ENCODE results near the gene PRR19. TPM values are rescaled to one million over a fixed set of nuclear protein-coding genes. Genes with fewer than 3 reads are reported as not detected.
A peak's percentile ranks its signal among the peaks of the same experiment; 100 is the strongest.
"Not testable (repeated sequence)": the region's sequence is repeated elsewhere in the genome, so short reads cannot be mapped to it uniquely, and the experiment has no call there.

Gene PRR19
- total RNA-seq, 2 experiments from 2014 or later: 0.16 TPM; not detected in 1

- Mint-ChIP-seq H3K9me3 (no peaks in the 10 kb centered on the region), H3K27me3 (no peaks in the 10 kb centered on the region), H3K27ac (peak within 1 kb of the TSS; percentile 85), H3K4me3 (peak within 1 kb of the TSS; percentile 93), H3K36me3 (ENCODE audit: low read depth) (peaks cover 13% of the 10 kb centered on the region), H3K4me1 (ENCODE audit: low read depth) (peaks cover 29% of the 10 kb centered on the region)
- Histone ChIP-seq H3K4me3 (ENCODE audit: low read length) (peak within 1 kb of the TSS; percentile 100), H3K36me3 (ENCODE audit: insufficient read depth, low read length) (peaks cover 3% of the 10 kb centered on the region), H3K27me3 (ENCODE audit: control insufficient read depth in 1 of 2, insufficient read depth in 2 of 2, low read length in 2 of 2) (no peaks in the 10 kb centered on the region), H3K9me3 (ENCODE audit: control insufficient read depth in 1 of 2, insufficient read depth in 1 of 2, low read length in 2 of 2) (no peaks in the 10 kb centered on the region), H3K4me1 (ENCODE audit: insufficient read depth, low read length) (peaks cover 43% of the 10 kb centered on the region), H3K27ac (ENCODE audit: low read depth in 1 of 2, low read length in 2 of 2) (peak within 1 kb of the TSS; percentile 97 to 98)
- intact Hi-C loops (cut with DNase I, micrococcal nuclease): loop anchor here (1.0 to 2.0 kb wide), 5 partner anchors 10 to 26 kb away; no protein-coding TSS in a partner anchor
- POLR2A ChIA-PET: interaction anchor here (0.8 to 1.7 kb wide), 7 partner anchors 11 to 122 kb away, joined by 3 to 8 read pairs (median 5); partner anchors contain the start of genes CIC, GSK3A and ZNF526
- ATAC-seq (ENCODE audit: poor library complexity): peak; percentile 75
- CTCF ChIA-PET: interaction anchor here (0.9 to 1.7 kb wide), 2 partner anchors 10 to 25 kb away, joined by 3 to 12 read pairs; no protein-coding TSS in a partner anchor
- TF ChIP-seq, protein P1, sequence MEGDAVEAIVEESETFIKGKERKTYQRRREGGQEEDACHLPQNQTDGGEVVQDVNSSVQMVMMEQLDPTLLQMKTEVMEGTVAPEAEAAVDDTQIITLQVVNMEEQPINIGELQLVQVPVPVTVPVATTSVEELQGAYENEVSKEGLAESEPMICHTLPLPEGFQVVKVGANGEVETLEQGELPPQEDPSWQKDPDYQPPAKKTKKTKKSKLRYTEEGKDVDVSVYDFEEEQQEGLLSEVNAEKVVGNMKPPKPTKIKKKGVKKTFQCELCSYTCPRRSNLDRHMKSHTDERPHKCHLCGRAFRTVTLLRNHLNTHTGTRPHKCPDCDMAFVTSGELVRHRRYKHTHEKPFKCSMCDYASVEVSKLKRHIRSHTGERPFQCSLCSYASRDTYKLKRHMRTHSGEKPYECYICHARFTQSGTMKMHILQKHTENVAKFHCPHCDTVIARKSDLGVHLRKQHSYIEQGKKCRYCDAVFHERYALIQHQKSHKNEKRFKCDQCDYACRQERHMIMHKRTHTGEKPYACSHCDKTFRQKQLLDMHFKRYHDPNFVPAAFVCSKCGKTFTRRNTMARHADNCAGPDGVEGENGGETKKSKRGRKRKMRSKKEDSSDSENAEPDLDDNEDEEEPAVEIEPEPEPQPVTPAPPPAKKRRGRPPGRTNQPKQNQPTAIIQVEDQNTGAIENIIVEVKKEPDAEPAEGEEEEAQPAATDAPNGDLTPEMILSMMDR (IDR thresholded peaks at IDR 0.05): no peak
- peak; percentile 89 to 98 (median 92) for DNase-seq
These were observed 46.8 kb upstream of the PRR19 start, which contains the start of gene ERF for GRCh38 chr19:42254850-42255765. TSS of gene ERF (minus strand) at chr19:42255128. CDS start at chr19:42254999, 129 bp downstream.

- H3K36me3 ChIP-seq (ENCODE audit: insufficient read depth, low read length): no peaks in the 10 kb centered on the region
- POLR2A ChIA-PET: interaction anchor here (0.8 to 1.7 kb wide), 7 partner anchors 12 to 123 kb away, joined by 3 to 8 read pairs (median 5); partner anchors contain the start of genes CIC, GSK3A and ZNF526
- no peaks in the 10 kb centered on the region for H3K27me3 Mint-ChIP-seq
- H3K27me3 ChIP-seq (ENCODE audit: control insufficient read depth in 1 of 2, insufficient read depth in 2 of 2, low read length in 2 of 2): no peaks in the 10 kb centered on the region
- no peaks in the 10 kb centered on the region for H3K9me3 Mint-ChIP-seq
- DNase-seq: peak in 2 of 14 experiments; percentile 35 to 44
- H3K9me3 ChIP-seq (ENCODE audit: control insufficient read depth in 1 of 2, insufficient read depth in 1 of 2, low read length in 2 of 2): no peaks in the 10 kb centered on the region
- H3K36me3 Mint-ChIP-seq (ENCODE audit: low read depth): peaks cover 13% of the 10 kb centered on the region
- H3K4me1 ChIP-seq (ENCODE audit: insufficient read depth, low read length): peaks cover 35% of the 10 kb centered on the region
- no peak overlapping the region for H3K27ac ChIP-seq (ENCODE audit: low read depth in 1 of 2, low read length in 2 of 2)
- TF ChIP-seq, protein P1 (IDR thresholded peaks at IDR 0.05): no peak
- peaks cover 27% of the 10 kb centered on the region for H3K4me1 Mint-ChIP-seq (ENCODE audit: low read depth)
- H3K27ac Mint-ChIP-seq: peak overlapping the region; percentile 85
- peak overlapping the region; percentile 59 for H3K4me3 ChIP-seq (ENCODE audit: low read length)
- intact Hi-C loops (cut with DNase I, micrococcal nuclease): loop anchor here (1.0 to 2.0 kb wide), 4 partner anchors 12 to 25 kb away; no protein-coding TSS in a partner anchor
- ATAC-seq (ENCODE audit: poor library complexity): no peak
- CTCF ChIA-PET: interaction anchor here (0.9 to 1.7 kb wide), 2 partner anchors 11 to 24 kb away, joined by 3 to 12 read pairs; no protein-coding TSS in a partner anchor
- peak overlapping the region; percentile 93 for H3K4me3 Mint-ChIP-seq
These were observed 45.9 kb upstream of the PRR19 start for GRCh38 chr19:42255766-42256745.

- H3K36me3 ChIP-seq (ENCODE audit: insufficient read depth, low read length); H3K27me3 ChIP-seq (ENCODE audit: control insufficient read depth in 1 of 2, insufficient read depth in 2 of 2, low read length in 2 of 2); ATAC-seq (ENCODE audit: poor library complexity); H3K9me3 Mint-ChIP-seq; H3K27me3 Mint-ChIP-seq; H3K4me3 ChIP-seq (ENCODE audit: low read length); DNase-seq; H3K27ac Mint-ChIP-seq; H3K4me3 Mint-ChIP-seq; CTCF ChIA-PET; intact Hi-C loops (cut with DNase I, micrococcal nuclease); H3K27ac ChIP-seq (ENCODE audit: low read depth in 1 of 2, low read length in 2 of 2); H3K9me3 ChIP-seq (ENCODE audit: control insufficient read depth in 1 of 2, insufficient read depth in 1 of 2, low read length in 2 of 2); H3K36me3 Mint-ChIP-seq (ENCODE audit: low read depth): not testable (repeated sequence)
- H3K4me1 Mint-ChIP-seq (ENCODE audit: low read depth): peaks cover 12% of the 10 kb centered on the region
- H3K4me1 ChIP-seq (ENCODE audit: insufficient read depth, low read length): peaks cover 17% of the 10 kb centered on the region
- POLR2A ChIA-PET: interaction anchor here (0.9 kb wide), 1 partner anchor 25 kb away, joined by 3 read pairs; no protein-coding TSS in a partner anchor
These were observed 44.1 kb upstream of the PRR19 start for GRCh38 chr19:42257842-42258241.

All from CD4-positive, alpha-beta T cell (primary cell).